HG02571 (cell line): ENCODE results near the gene CIDEC.
"Not testable (repeated sequence)": the region's sequence is repeated elsewhere in the genome, so short reads cannot be mapped to it uniquely, and the experiment has no call there.

Source experiments
- ATAC-seq: cut with Tn5 transposase; IDR thresholded peaks from one replicate; pipeline ENCODE4 v1.9.1; 2021; ENCODE audit warnings: mild to moderate bottlenecking, moderate library complexity; ENCODE audit not compliant: unreplicated experiment

The CIDEC gene

DNA sequence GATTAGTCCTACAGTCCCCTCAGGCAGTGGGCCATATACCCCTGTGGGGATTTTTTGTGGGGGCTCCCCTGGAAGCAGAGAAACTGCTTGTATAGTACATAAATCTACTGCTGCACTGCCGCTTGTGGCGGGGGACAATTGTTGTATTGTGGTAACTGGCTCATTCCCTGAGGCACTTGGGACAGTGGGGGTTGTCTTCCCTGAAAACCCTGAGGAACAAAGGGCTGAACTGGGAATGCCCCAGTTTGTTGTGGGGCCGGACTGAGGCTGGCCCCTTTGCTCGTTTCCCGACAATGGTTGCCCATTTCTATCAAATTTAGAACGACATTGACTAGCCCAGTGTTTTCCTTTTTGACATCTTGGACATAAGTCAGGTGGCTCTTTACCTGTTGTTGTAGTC, 28.7 kb downstream of the CIDEC start:
- ATAC-seq: not testable (repeated sequence)

GRCh38 chr3:9848860-9849259, 31.2 kb downstream of the CIDEC start:
- not testable (repeated sequence) for ATAC-seq

DNA sequence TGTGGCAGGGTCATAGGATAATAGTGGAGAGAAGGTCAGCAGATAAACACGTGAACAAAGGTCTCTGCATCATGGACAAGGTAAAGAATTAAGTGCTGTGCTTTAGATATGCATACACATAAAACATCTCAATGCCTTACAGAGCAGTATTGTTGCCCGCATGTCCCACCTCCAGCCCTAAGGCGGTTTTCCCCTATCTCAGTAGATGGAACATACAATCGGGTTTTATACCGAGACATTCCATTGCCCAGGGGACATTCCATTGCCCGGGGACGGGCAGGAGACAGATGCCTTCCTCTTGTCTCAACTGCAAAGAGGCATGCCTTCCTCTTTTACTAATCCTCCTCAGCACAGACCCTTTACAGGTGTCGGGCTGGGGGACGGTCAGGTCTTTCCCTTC, 32.2 kb downstream of the CIDEC start:
- ATAC-seq: not testable (repeated sequence)

GRCh38 chr3:9846931-9847488, 33.0 kb downstream of the CIDEC start:
- no peak for ATAC-seq

DNA sequence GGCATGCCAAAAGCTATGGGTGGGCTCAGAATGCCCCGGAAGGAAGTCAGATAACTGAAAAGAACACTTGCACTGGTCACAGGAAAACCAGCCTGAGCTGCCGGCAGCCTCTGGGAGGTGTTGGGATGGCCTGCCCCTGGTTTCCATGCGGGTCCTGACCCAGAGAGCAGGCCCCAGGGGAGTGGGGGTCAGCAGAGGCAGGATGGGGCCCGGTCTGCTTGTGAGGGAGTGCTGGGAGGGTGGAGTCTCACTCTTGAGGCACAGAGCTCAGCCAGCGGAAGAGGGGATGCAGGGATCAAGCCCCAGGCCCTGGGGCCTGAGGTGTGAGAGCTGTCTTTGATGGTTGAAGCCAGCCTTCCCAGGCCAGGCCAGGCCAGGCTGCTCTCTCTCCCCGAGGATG, 33.8 kb downstream of the CIDEC start:
- no peak for ATAC-seq

DNA sequence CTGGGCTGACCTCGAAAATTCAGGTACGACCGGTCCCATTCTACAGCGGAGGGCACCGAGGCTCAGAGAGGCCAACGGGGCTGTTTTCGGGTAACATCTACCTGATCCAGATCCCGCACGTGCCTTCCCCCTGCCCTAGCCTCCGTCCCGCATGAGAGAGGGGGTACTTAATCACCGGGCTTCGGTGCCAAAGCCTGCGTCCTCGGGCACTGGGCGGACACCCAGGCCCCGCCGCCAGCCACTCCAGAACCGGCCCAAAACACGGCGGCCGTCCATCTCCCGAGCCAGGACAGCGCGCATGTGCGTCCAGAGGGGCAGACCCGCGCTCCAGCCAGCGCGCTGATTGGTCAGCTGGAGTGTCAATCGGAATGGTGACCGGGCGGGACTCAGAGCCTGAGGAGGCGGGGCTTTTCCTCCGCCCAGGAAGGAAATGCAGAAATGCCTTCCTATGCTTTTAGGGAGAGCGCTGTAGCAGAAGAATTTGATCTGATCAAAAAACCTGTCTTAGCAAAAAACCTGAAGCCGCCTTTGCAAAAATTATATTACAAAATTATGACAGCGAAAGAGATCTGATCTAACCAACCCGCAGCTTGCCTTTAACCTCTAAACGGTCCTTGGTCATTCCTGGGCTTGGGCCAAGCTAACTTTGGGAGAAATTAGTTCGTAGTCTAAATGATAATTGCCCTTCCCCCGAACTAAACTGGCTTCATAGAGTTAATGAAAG, 36.2 kb downstream of the CIDEC start, which contains the start of gene RPUSD3:
TSS of gene RPUSD3 (minus strand) at position 294 of the 724 bp plus-strand sequence. CDS start at position 276, 18 bp downstream.
- ATAC-seq: peak; percentile 97

DNA sequence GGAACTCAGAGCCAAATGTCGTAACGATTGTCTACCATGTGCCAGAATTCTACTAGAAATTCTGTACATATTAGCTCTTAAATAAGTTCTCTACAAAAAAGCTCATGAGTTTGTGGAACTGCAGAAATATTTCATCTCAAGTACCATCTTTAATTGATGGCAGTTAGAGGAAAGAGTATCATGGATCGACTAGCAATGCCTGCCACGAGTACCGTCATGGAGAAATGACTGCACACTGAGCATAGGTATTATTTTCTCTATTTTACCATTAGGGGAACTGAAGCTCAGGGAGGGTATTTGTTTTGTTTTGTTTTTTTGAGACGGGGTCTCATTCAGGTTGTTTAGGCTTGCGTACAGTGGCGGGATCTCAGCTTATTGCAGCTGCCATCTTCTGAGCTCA, 39.0 kb downstream of the CIDEC start:
- ATAC-seq: no peak

GRCh38 chr3:9838856-9839255, 41.2 kb downstream of the CIDEC start:
- ATAC-seq: no peak

GRCh38 chr3:9837701-9838582, 42.1 kb downstream of the CIDEC start:
- no peak for ATAC-seq

GRCh38 chr3:9834520-9835380, 45.3 kb downstream of the CIDEC start:
- ATAC-seq: no peak

DNA sequence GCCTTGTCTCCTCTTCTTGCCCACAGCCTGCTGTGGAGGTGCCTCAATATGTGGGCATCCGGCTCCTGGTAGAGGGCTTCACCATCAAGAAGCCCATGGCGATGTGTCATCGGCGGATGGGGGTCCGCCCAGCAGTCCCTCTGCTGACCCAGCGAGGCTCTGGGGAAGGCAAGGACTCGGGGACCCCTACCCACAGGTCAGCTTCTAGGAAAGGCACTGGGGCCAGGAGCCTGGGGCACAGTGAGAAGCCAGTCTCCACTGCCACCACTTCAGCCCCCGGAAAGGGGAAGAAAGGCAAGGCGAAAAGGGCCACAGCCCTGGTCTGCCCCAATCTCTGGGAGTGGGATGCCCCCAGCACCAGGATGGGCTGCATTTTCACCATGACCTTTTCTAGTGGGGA, 47.0 kb downstream of the CIDEC start:
- no peak for ATAC-seq

GRCh38 chr3:9831253-9831652, 48.8 kb downstream of the CIDEC start:
- no peak for ATAC-seq

GRCh38 chr3:9828801-9829755, 51.0 kb downstream of the CIDEC start:
- ATAC-seq: no peak

DNA sequence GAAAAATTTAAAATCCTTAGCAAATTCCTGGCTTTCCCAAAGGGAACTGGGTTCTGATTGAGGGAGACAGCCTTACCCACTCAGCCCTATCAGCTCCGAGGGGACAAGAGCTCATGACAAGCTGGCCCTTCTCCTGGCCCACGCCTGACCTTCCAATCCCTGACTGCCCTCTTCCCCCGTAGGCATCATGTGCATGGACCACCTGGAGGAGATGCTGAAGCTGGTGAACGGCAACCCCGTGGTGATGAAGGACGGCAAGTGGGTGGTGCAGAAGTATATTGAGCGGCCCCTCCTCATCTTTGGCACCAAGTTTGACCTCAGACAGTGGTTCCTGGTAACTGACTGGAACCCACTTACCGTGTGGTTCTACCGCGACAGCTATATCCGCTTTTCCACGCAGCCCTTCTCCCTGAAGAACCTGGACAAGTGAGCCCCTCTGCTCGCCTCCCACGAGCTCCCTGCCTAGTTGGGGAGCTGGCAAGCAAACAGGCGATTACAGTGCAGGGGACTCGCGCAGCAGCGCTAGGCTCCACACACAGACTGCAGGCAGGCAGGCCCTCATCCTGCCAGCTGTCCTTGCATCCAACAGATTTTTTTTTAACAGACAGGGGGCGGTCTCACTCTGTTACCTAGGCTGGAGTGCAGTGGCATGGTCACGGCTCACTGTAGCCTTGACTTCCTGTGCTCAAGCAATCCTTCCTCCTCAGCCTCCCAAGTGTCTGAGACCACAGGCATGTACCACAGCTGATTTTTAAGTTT, 53.1 kb downstream of the CIDEC start:
- no peak for ATAC-seq

- no peak for ATAC-seq
Measured at GRCh38 chr3:9825451-9826040, 54.5 kb downstream of the CIDEC start.

GRCh38 chr3:9820946-9821345, 59.1 kb downstream of the CIDEC start:
- no peak for ATAC-seq

DNA sequence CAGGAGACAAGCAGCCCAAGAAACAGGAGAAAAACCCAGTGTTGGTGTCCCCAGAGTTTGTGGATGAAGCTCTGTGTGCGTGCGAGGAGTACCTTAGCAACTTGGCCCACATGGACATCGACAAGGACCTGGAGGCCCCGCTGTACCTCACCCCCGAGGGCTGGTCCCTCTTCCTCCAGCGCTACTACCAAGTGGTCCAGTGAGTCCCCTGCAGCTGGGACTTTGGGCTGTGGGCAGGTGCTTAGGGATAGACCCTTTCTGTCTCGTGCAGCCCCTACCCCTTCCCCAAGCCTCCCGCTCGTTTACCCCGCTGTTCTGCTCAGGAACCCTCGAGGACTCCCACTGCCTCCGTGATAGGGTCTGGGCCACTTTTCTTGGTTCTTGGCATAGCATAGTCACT, 59.5 kb downstream of the CIDEC start:
- ATAC-seq: no peak

GRCh38 chr3:9818666-9819335, 61.3 kb downstream of the CIDEC start:
- no peak for ATAC-seq
